ENCODE results near the gene SSTR3.
"Not testable (repeated sequence)": the region's sequence is repeated elsewhere in the genome, so short reads cannot be mapped to it uniquely, and the experiment has no call there.

Gene SSTR3

DNA sequence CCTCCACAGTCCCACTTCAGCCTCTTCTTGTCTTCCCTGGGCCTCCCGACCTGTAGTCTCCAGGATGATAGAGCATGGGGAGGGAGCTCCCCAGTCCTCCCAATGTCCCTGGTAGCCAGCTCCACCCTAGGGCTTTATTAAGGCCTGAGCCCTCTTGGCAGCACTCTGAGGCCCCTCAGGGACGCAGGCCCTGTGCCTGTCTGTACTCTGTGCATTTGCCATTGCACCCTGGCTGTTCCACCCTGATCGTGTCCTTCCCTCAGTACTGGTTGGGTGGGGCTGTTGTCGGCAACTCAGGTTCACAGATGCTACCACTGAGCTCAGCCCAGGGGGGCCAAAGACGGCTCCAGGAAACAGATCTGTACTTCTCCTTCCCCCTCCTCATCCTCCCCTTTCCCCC, 7.2 kb downstream of the SSTR3 start:
- Histone ChIP-seq H3K4me3 (ENCODE audit: low read depth in 1 of 2, low read length in 2 of 2) (no peak overlapping the region), H3K27ac (ENCODE audit: low read length) (no peak overlapping the region), H3K9me3 (ENCODE audit: control insufficient read depth in 1 of 2, low read length in 2 of 2) (no peaks in the 10 kb centered on the region), H3K27me3 (ENCODE audit: low read depth, low read length) (no peaks in the 10 kb centered on the region), H3K4me1 (ENCODE audit: control insufficient read depth in 1 of 2, insufficient read depth in 2 of 2, low read length in 2 of 2) (no peaks in the 10 kb centered on the region), H3K36me3 (ENCODE audit: control insufficient read depth in 1 of 2, insufficient read depth in 2 of 2, low read length in 2 of 2) (no peaks in the 10 kb centered on the region)

DNA sequence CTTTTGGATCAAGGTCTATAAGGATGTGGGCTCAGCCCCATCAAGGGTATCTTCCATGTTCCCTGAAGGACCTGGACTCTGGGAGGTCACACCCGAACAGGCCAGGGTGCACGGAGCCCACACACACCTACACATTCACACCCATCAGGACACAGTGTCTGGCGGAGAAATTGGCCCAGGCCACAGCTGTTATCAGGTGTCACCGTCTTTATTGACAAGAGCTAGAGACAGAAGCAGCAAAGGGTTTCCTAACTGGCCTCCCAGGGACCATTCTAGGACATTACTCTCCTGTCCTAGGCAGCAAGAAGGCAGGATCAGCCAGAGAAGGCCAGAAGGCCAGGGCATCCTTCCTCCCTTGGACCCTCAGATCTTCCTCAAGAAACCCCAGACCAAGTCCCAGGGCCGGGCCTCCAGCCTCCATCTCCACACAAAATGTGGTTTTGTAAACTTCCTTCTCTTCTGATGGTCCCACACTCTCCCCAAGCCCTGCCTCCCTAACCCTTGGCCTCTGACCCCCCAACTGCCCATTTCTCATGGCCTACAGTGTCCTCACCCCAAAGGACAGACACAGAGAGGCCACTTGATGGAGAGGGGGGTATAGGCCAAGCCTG, 8.1 kb downstream of the SSTR3 start:
- H3K4me3 ChIP-seq (ENCODE audit: low read depth in 1 of 2, low read length in 2 of 2), result no peak overlapping the region
- peaks cover 0 to 4% of the 10 kb centered on the region in 2 donors for H3K4me1 ChIP-seq (ENCODE audit: control insufficient read depth in 1 of 2, insufficient read depth in 2 of 2, low read length in 2 of 2)
- no peaks in the 10 kb centered on the region for H3K36me3 ChIP-seq (ENCODE audit: control insufficient read depth in 1 of 2, insufficient read depth in 2 of 2, low read length in 2 of 2)
- H3K9me3 ChIP-seq (ENCODE audit: control insufficient read depth in 1 of 2, low read length in 2 of 2), result no peaks in the 10 kb centered on the region
- H3K27ac ChIP-seq (ENCODE audit: low read length), result no peak overlapping the region
- no peaks in the 10 kb centered on the region for H3K27me3 ChIP-seq (ENCODE audit: low read depth, low read length)

DNA sequence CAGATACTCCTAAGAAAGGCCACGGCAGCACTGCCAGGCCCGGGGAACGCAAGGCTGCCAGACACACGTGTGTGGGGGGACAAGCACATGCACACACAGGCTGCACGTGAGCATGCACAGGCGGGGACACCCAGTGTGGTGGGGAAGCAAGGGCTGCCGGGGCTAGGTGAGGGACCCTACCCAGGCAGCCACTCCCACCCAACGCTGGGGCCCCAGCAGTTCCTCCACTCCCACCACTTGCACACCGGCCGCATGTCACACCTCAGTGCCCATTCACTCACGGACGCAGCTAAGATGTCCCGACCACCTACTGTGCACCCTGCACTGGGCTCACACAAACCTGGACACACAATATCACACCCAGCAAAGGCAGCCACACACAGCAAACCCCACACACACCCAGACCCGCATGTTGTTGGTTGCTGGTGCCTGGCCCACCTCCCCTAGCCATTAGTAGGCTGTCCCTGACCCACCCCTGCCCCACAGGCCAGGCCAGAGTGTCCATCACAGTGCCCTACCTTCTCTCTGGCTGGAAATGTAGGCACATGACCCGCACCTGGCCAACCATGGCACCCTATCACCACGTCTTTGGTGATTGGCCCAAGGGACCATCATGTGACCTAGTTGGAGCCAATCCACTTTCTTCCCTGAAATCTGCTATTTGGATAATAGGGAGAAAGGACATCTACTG, 8.8 kb downstream of the SSTR3 start:
- H3K27ac ChIP-seq (ENCODE audit: low read length), result no peak overlapping the region
- no peak overlapping the region for H3K4me3 ChIP-seq (ENCODE audit: low read depth in 1 of 2, low read length in 2 of 2)
- no peaks in the 10 kb centered on the region for H3K27me3 ChIP-seq (ENCODE audit: low read depth, low read length)
- no peaks in the 10 kb centered on the region for H3K36me3 ChIP-seq (ENCODE audit: control insufficient read depth in 1 of 2, insufficient read depth in 2 of 2, low read length in 2 of 2)
- peaks cover 0 to 4% of the 10 kb centered on the region in 2 donors for H3K4me1 ChIP-seq (ENCODE audit: control insufficient read depth in 1 of 2, insufficient read depth in 2 of 2, low read length in 2 of 2)
- no peaks in the 10 kb centered on the region for H3K9me3 ChIP-seq (ENCODE audit: control insufficient read depth in 1 of 2, low read length in 2 of 2)

GRCh38 chr22:37202716-37203115, 9.6 kb downstream of the SSTR3 start:
- Histone ChIP-seq H3K4me3 (ENCODE audit: low read depth in 1 of 2, low read length in 2 of 2) (no peak overlapping the region), H3K9me3 (ENCODE audit: control insufficient read depth in 1 of 2, low read length in 2 of 2) (no peaks in the 10 kb centered on the region), H3K27me3 (ENCODE audit: low read depth, low read length) (no peaks in the 10 kb centered on the region), H3K36me3 (ENCODE audit: control insufficient read depth in 1 of 2, insufficient read depth in 2 of 2, low read length in 2 of 2) (no peaks in the 10 kb centered on the region), H3K27ac (ENCODE audit: low read length) (no peak overlapping the region), H3K4me1 (ENCODE audit: control insufficient read depth in 1 of 2, insufficient read depth in 2 of 2, low read length in 2 of 2) (peaks cover 7 to 11% of the 10 kb centered on the region in 2 donors)

DNA sequence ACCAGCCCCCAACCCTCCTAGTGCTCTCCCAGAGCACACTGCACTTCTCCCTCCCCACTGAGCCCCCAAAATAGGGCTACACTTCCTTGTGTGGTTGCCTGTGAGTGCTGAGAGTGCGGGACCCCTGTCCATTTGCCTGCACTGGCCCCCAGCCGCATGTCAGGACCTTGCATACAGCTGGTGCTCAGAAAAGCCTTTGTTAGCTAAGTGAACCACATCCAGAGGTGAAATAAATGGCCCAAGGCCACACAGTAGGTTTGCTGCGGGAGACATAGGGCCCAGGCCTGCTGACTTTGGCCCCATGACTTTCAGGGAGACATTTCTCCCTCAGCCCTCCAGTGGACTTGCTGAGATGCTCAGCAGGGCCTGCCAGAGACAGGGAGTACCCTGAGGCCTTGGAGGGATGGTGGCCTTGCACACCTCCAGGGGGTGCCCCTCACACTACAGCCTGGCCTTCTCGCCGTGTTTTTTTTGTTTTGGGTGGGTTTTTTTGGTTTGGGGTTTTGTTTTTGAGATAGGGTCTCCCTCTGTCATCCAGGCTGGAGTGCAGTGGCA, 10.2 kb downstream of the SSTR3 start:
- Histone ChIP-seq H3K9me3 (ENCODE audit: control insufficient read depth in 1 of 2, low read length in 2 of 2) (no peaks in the 10 kb centered on the region), H3K27ac (ENCODE audit: low read length) (no peak overlapping the region), H3K4me3 (ENCODE audit: low read depth in 1 of 2, low read length in 2 of 2) (no peak overlapping the region), H3K36me3 (ENCODE audit: control insufficient read depth in 1 of 2, insufficient read depth in 2 of 2, low read length in 2 of 2) (no peaks in the 10 kb centered on the region), H3K27me3 (ENCODE audit: low read depth, low read length) (no peaks in the 10 kb centered on the region), H3K4me1 (ENCODE audit: control insufficient read depth in 1 of 2, insufficient read depth in 2 of 2, low read length in 2 of 2) (peaks cover 14 to 17% of the 10 kb centered on the region in 2 donors)

DNA sequence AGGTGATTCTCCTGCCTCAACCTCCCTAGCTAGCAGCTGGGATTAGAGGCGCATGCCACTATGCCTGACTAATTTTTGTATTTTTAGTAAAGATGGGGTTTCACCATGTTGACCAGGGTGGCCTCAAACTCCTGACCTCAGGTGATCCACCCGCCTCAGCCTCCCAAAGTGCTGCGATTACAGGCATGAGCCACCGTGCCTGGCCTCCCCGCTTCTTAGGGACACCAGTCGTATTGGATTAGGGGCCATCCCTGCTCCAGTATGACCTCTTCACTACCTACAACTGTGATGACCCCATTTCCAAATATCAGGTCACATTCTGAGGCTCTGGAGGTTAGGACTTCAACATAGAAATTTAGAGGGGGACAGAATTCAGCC, 10.8 kb downstream of the SSTR3 start:
- peaks cover 20 to 24% of the 10 kb centered on the region in 2 donors for H3K4me1 ChIP-seq (ENCODE audit: control insufficient read depth in 1 of 2, insufficient read depth in 2 of 2, low read length in 2 of 2)
- not testable (repeated sequence) for H3K36me3 ChIP-seq (ENCODE audit: control insufficient read depth in 1 of 2, insufficient read depth in 2 of 2, low read length in 2 of 2); H3K4me3 ChIP-seq (ENCODE audit: low read depth in 1 of 2, low read length in 2 of 2); H3K27ac ChIP-seq (ENCODE audit: low read length); H3K9me3 ChIP-seq (ENCODE audit: control insufficient read depth in 1 of 2, low read length in 2 of 2); H3K27me3 ChIP-seq (ENCODE audit: low read depth, low read length)

DNA sequence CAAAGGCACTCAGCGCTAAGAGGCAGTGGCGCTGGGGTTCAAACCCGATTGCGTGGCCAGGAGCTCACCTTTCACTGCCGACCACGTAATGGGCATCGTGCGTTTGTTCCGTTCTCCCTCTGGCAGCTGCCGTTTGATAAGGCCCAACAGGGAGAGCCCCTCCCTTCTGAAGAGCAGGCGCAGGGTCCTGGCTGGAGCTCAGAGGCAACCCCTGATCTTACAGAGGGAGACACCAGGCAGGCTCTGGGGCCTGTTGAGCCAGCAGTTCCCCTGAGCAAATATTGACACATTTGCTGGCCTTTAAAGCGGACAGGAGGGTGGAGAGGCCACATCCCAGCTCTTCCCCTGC, 12.5 kb downstream of the SSTR3 start:
- Histone ChIP-seq H3K4me3 (ENCODE audit: low read depth in 1 of 2, low read length in 2 of 2) (peak overlapping the region; percentile 26 to 76), H3K9me3 (ENCODE audit: control insufficient read depth in 1 of 2, low read length in 2 of 2) (no peaks in the 10 kb centered on the region), H3K4me1 (ENCODE audit: control insufficient read depth in 1 of 2, insufficient read depth in 2 of 2, low read length in 2 of 2) (peaks cover 27 to 28% of the 10 kb centered on the region in 2 donors), H3K27me3 (ENCODE audit: low read depth, low read length) (no peaks in the 10 kb centered on the region), H3K36me3 (ENCODE audit: control insufficient read depth in 1 of 2, insufficient read depth in 2 of 2, low read length in 2 of 2) (no peaks in the 10 kb centered on the region), H3K27ac (ENCODE audit: low read length) (no peak overlapping the region)

DNA sequence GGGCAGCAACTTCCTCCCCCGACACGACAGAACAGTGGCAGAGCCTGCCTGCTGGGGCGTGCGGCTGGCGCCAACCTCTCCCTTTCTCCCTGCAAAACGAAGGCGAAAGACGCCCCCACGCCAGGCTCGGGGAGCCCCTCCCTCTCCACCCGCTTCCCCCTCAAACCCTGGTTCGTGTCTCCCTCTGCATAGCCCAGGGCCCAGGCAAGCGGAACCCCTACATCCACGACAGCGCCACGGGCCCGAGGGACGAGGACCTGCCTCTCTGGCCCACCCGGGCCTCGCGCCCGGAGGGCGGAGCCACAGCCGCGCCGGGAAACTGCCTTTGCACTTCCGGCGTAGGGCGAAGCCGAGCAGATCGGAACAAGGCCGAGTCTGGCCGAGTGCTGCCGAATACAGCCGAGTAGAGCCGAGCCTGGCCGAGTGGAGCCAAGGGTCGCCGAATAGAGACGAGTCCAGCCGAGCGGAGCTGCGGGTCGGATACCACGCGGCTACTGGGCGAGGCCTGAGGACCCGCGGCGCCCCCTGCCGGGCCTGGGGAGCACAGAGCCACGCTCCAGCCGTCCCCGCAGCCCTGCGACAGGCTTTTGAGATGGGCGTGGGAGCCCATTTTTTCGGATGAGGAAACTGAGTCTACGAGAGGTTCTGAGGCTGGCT, 13.0 kb downstream of the SSTR3 start:
- H3K4me1 ChIP-seq (ENCODE audit: control insufficient read depth in 1 of 2, insufficient read depth in 2 of 2, low read length in 2 of 2), result peaks cover 27 to 28% of the 10 kb centered on the region in 2 donors
- H3K9me3 ChIP-seq (ENCODE audit: control insufficient read depth in 1 of 2, low read length in 2 of 2), result no peaks in the 10 kb centered on the region
- peak overlapping the region; percentile 68 to 76 for H3K4me3 ChIP-seq (ENCODE audit: low read depth in 1 of 2, low read length in 2 of 2)
- H3K36me3 ChIP-seq (ENCODE audit: control insufficient read depth in 1 of 2, insufficient read depth in 2 of 2, low read length in 2 of 2), result no peaks in the 10 kb centered on the region
- peak overlapping the region; percentile 87 for H3K27ac ChIP-seq (ENCODE audit: low read length)
- no peaks in the 10 kb centered on the region for H3K27me3 ChIP-seq (ENCODE audit: low read depth, low read length)

DNA sequence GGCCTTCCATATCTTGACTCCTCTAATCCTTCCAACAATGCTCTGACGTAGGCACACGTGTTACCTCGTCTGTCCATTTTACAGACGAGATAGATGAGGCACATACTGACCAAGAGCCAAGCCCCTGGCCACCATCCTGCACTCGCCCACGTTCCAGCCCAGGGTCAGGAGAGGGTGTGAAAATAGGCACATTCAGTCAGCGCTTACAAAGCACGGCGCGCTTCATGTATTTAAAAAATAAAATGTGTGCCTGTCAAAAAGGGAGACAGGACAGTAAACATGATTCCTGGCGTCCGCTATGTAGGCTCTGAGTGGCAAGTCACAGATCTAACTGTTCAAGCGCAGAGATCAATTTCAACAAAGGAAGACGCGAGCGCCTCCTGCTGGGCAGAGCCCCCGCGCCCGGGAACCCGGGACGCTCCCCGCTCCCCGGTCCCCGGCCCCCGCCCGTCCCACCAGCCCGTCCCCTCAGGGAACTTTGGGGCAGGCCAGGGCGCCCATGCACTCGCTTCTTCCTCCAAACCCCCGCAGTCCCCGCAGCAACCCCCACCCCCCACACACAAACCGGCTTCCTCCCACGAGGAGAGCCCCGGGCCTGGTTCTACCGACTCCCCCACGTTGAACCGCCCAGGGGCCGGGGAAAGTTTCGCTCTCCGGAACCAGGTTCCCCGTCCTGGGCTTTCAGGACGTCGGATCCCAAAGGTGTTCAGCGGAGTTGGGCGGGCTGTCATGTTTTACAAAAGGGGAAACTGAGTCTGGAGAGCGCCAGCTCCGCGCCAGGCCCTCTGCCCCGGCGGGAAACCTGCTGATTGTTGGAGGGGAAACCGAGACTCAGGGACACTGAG, 13.8 kb downstream of the SSTR3 start:
- H3K27ac ChIP-seq (ENCODE audit: low read length), result peak overlapping the region; percentile 87
- peak overlapping the region; percentile 68 to 76 for H3K4me3 ChIP-seq (ENCODE audit: low read depth in 1 of 2, low read length in 2 of 2)
- H3K4me1 ChIP-seq (ENCODE audit: control insufficient read depth in 1 of 2, insufficient read depth in 2 of 2, low read length in 2 of 2), result peaks cover 27 to 28% of the 10 kb centered on the region in 2 donors
- no peaks in the 10 kb centered on the region for H3K9me3 ChIP-seq (ENCODE audit: control insufficient read depth in 1 of 2, low read length in 2 of 2)
- no peaks in the 10 kb centered on the region for H3K27me3 ChIP-seq (ENCODE audit: low read depth, low read length)
- H3K36me3 ChIP-seq (ENCODE audit: control insufficient read depth in 1 of 2, insufficient read depth in 2 of 2, low read length in 2 of 2), result no peaks in the 10 kb centered on the region

DNA sequence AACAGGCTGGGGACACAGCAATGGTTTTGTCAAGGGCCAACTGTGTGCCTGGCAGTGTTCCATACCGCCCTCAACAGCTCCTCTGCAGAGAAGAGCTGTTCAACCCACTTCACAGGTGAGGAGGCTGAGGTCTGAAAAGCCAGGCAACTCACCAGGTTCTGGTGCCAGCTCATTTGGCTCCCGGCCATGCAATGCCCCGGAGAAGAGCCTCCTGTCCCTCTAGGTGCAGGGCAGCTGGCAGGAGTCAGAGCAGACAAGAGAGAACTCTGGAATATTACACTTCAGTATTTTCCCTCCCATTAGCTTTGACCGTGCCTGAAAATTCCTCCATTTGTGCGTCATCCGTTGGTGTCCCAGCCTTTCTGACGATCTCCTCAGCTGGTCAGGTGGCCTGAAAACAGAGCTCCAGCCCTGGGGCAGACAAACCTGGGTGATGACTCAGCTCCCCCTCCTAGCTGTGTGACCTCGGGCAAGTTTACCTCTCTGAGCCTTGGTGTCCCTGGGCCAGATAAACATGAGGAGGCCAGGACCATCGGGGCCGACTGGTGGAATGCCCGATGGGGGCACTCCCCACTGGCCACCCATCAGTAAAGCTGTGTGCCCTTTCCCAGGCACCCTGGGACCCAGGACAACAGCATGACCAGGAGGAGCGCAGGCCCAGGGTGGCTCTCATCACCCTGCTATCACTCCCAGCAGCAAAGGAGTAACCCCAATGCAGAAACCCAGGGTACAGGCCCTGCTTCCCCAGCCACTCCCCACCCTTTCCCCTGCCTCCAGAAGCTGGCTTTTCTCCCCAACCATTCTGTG, 14.6 kb downstream of the SSTR3 start:
- Histone ChIP-seq H3K27ac (ENCODE audit: low read length) (peak overlapping the region; percentile 49), H3K36me3 (ENCODE audit: control insufficient read depth in 1 of 2, insufficient read depth in 2 of 2, low read length in 2 of 2) (no peaks in the 10 kb centered on the region), H3K4me1 (ENCODE audit: control insufficient read depth in 1 of 2, insufficient read depth in 2 of 2, low read length in 2 of 2) (peaks cover 28 to 31% of the 10 kb centered on the region in 2 donors)

More for the DNA sequence above, 14.6 kb downstream of the SSTR3 start:
- Histone ChIP-seq H3K4me3 (ENCODE audit: low read depth in 1 of 2, low read length in 2 of 2) (peak overlapping the region; percentile 68 to 76), H3K27me3 (ENCODE audit: low read depth, low read length) (no peaks in the 10 kb centered on the region), H3K9me3 (ENCODE audit: control insufficient read depth in 1 of 2, low read length in 2 of 2) (no peaks in the 10 kb centered on the region)
